ENCODE measurements around the gene PRPSAP2.

DNA sequence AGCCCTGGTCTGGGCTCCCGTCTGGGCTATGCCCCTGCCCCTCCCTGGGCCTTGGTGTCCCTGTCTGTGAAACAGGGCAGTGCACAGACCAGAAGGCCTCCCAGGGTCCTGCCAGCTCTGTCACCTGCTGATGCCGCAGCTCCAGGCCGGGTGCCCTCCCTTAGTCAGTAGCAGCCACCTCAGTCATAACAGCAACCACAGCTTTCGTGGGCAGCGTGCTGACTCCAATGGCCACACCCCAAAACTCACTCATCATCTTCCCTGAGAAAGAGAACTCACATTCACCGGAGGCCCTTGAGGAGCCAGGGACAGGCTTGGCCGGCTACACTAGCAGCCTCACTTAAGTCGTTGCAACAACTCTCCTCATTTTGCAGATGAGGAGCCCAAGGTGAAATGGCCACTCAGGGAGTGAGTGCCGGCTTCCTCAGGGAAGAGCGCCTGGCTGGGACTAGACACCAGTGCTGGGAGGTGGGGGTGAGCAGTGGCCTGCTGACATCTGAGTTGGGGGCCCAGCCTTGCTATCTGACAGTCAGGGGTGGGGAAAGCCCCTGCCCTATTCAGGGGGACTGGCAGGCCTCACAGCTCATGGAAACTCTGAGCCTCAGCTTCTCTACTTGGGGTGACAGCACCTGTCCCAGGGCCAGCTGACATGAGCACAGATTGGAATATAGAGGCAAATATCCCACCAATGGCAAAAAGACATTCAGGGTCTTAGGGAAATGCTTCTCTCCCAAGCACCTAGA lies 116.6 kb downstream of the PRPSAP2 start:
- TF ChIP-seq, protein P1, sequence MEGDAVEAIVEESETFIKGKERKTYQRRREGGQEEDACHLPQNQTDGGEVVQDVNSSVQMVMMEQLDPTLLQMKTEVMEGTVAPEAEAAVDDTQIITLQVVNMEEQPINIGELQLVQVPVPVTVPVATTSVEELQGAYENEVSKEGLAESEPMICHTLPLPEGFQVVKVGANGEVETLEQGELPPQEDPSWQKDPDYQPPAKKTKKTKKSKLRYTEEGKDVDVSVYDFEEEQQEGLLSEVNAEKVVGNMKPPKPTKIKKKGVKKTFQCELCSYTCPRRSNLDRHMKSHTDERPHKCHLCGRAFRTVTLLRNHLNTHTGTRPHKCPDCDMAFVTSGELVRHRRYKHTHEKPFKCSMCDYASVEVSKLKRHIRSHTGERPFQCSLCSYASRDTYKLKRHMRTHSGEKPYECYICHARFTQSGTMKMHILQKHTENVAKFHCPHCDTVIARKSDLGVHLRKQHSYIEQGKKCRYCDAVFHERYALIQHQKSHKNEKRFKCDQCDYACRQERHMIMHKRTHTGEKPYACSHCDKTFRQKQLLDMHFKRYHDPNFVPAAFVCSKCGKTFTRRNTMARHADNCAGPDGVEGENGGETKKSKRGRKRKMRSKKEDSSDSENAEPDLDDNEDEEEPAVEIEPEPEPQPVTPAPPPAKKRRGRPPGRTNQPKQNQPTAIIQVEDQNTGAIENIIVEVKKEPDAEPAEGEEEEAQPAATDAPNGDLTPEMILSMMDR (IDR thresholded peaks at IDR 0.05) = no peak
- no peak for TF ChIP-seq EZH2 (IDR thresholded peaks at IDR 0.05)

Data from neural progenitor cell (in vitro differentiated cells).